Kidney (tissue), 14 donors: ENCODE data around the gene NBL1. TPM values are rescaled to one million over a fixed set of nuclear protein-coding genes. Genes with fewer than 3 reads are reported as not detected.

Experiments used
- DNase-seq, 5 donors: peaks; one replicate each; pipeline ENCODE4 v3.0.0-alpha.2; 2013 to 2020
- FAIRE-seq: peaks from 2 replicates; lab custom pipeline; 2012; peaks lifted over from hg19 to GRCh38; lab: Jason Lieb, UNC
- H3K27ac ChIP-seq, 2 donors: one replicate each; pipeline ENCODE4 v1.7.0; 2013; ENCODE audit warnings: low read depth in 2 of 2, low read length in 2 of 2, inconsistent platforms in 1 of 2
- H3K27me3 ChIP-seq: one replicate; pipeline ENCODE4 v1.7.1; 2013; ENCODE audit warnings: low read length, inconsistent platforms; ENCODE audit not compliant: control insufficient read depth, insufficient read depth
- H3K36me3 ChIP-seq, 3 donors: one replicate each; pipeline versions ENCODE4 v1.7.0 to v1.7.1; 2013; ENCODE audit warnings: low read length in 3 of 3, control low read depth in 1 of 3, inconsistent platforms in 1 of 3; ENCODE audit not compliant: insufficient read depth in 3 of 3, control insufficient read depth in 2 of 3
- H3K4me1 ChIP-seq, 3 donors: one replicate each; pipeline versions ENCODE4 v1.7.0 to v1.7.1; 2013; ENCODE audit warnings: low read length in 3 of 3, inconsistent platforms in 1 of 3, low read depth in 1 of 3; ENCODE audit not compliant: control insufficient read depth in 2 of 3, insufficient read depth in 2 of 3
- H3K4me3 ChIP-seq, 3 donors: one replicate each; pipeline versions ENCODE4 v1.7.0 to v1.8.1; 2013; ENCODE audit warnings: low read length in 3 of 3, control low read depth in 1 of 3, inconsistent platforms in 1 of 3
- H3K9ac ChIP-seq, 3 donors: one replicate each; pipeline versions ENCODE4 v1.7.0 to v1.7.1; 2013; ENCODE audit warnings: low read length in 3 of 3, control low read depth in 1 of 3, inconsistent platforms in 1 of 3
- H3K9me3 ChIP-seq, 3 donors: one replicate each; pipeline versions ENCODE4 v1.7.0 to v1.7.1; 2013; ENCODE audit warnings: low read length in 3 of 3, control low read depth in 1 of 3, inconsistent platforms in 1 of 3; ENCODE audit not compliant: control insufficient read depth in 2 of 3, insufficient read depth in 1 of 3
- intact Hi-C: fragments of 100-400 bp; cut with DNase I; formaldehyde crosslinking; loops from one replicate; pipeline ENCODE4 v1.11.1; 2022
- polyA plus RNA-seq: library from polyadenylated mRNA; stranded (reverse); fragments of 350-450 nt; fragmentation: Illumina TruSeq; extraction: RNeasy Lipid Tissue Mini Kit (QIAGEN cat#74804); gene quantifications from one replicate; pipeline ENCODE4 v1.2.3, GENCODE V29; 2014; ENCODE audit warnings: low read depth, low replicate concordance; ENCODE audit not compliant: insufficient read depth
- total RNA-seq: library from RNA; stranded (reverse); fragmentation: NEBNext Ultra II Directional; extraction: Animal tissue kit (Norgen Biotek cat#: 25700); gene quantifications from one replicate; pipeline ENCODE4 v1.2.1, GENCODE V29; 2021
- TF ChIP-seq, protein P1 (sequence below): IDR thresholded peaks from 3 replicates; pipeline ENCODE4 v1.5.1; 2012; ENCODE audit warnings: mild to moderate bottlenecking, moderate library complexity, borderline replicate concordance; ENCODE audit not compliant: insufficient read depth; ENCODE audit errors: extremely low read depth
- donor health status: control.
- donor health status: control.
- donor health status: control.
- donor health status: control.
- donor health status: control.
- donor health status: DM: yes; HTN: yes; CAD: no.
- donor health status: Normal renal cell carcinoma (clear cell type).

The NBL1 gene
- total and polyA plus RNA-seq, 2 donors from 2014 or later, result 47.4 to 141 TPM

DNA sequence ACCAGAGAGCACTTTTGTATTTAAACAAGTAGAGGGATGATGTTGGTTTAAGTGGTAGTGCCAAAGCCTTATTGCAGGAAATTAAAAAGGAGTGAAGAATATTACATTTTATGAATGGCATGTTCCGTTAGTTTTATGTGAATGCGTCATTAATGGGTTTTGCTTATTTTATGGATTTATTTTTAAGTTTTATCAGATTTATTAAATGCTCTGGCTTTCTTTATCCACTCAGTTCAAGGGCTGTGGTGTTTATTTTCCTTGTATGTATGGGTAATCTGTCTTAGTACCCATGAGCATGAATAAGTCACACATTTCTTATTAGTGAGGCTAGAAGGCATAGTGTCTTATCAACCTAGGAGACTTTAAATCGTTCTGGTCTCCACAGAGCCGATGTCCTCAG lies 41.6 kb upstream of the NBL1 start:
- no peak for FAIRE-seq
- Histone ChIP-seq H3K9ac (no peak overlapping the region), H3K27ac (no peak overlapping the region), H3K4me1 (peaks cover 0 to 23% (median 8%) of the 10 kb centered on the region in 3 donors), H3K27me3 (no peaks in the 10 kb centered on the region), H3K36me3 (no peaks in the 10 kb centered on the region), H3K9me3 (no peaks in the 10 kb centered on the region), H3K4me3 (no peak overlapping the region)
- intact Hi-C loops, result no loop called here
- no peak for DNase-seq
- TF ChIP-seq, protein P1, sequence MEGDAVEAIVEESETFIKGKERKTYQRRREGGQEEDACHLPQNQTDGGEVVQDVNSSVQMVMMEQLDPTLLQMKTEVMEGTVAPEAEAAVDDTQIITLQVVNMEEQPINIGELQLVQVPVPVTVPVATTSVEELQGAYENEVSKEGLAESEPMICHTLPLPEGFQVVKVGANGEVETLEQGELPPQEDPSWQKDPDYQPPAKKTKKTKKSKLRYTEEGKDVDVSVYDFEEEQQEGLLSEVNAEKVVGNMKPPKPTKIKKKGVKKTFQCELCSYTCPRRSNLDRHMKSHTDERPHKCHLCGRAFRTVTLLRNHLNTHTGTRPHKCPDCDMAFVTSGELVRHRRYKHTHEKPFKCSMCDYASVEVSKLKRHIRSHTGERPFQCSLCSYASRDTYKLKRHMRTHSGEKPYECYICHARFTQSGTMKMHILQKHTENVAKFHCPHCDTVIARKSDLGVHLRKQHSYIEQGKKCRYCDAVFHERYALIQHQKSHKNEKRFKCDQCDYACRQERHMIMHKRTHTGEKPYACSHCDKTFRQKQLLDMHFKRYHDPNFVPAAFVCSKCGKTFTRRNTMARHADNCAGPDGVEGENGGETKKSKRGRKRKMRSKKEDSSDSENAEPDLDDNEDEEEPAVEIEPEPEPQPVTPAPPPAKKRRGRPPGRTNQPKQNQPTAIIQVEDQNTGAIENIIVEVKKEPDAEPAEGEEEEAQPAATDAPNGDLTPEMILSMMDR, result no peak

DNA sequence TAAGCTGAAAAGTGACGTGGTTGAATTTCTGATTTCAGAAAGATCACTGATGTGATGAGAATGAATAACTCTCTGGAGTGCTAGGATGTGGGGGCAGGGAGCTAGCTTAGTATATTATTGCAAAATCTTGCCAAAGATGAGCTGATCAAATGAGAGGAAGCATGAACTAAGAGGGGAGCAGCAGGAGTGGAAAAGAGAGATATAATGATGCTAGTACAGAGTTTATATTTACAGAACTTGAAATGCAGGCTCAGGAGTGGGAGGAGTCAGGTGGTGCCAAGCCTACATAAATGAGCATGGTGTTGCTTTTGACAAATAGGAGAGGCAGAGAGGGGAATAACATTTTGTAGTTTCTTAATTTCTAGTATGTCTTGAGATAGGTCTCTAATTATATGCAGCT lies 38.1 kb upstream of the NBL1 start:
- no peak for DNase-seq
- intact Hi-C loops, result no loop called here
- H3K9me3 ChIP-seq, result no peaks in the 10 kb centered on the region
- no peak overlapping the region for H3K4me3 ChIP-seq
- H3K27ac ChIP-seq, result no peak overlapping the region
- H3K9ac ChIP-seq, result no peak overlapping the region
- FAIRE-seq, result no peak
- TF ChIP-seq, protein P1, result no peak
- peaks cover 0 to 13% (median 6%) of the 10 kb centered on the region in 3 donors for H3K4me1 ChIP-seq
- no peaks in the 10 kb centered on the region for H3K36me3 ChIP-seq
- no peaks in the 10 kb centered on the region for H3K27me3 ChIP-seq

GRCh38 chr1:19606817-19607642 lies 37.1 kb upstream of the NBL1 start:
- no peak for DNase-seq
- FAIRE-seq, result no peak
- H3K27ac ChIP-seq, result no peak overlapping the region
- H3K4me1 ChIP-seq, result peaks cover 0 to 18% (median 6%) of the 10 kb centered on the region in 3 donors
- TF ChIP-seq, protein P1, result no peak
- no peak overlapping the region for H3K4me3 ChIP-seq
- H3K9me3 ChIP-seq, result no peaks in the 10 kb centered on the region
- H3K27me3 ChIP-seq, result no peaks in the 10 kb centered on the region
- intact Hi-C loops, result no loop called here
- H3K36me3 ChIP-seq, result no peaks in the 10 kb centered on the region
- no peak overlapping the region for H3K9ac ChIP-seq
